ENCODE measurements around the gene OR8G1. TPM values are rescaled to one million over a fixed set of nuclear protein-coding genes. Genes with fewer than 3 reads are reported as not detected.
"Not testable (repeated sequence)": the region's sequence is repeated elsewhere in the genome, so short reads cannot be mapped to it uniquely, and the experiment has no call there.

Gene OR8G1
- total and polyA plus RNA-seq, 9 of the 15 experiments (the other 6 are each of a cell fraction or from before 2014, with no cell fraction given) = 0.03 to 1.4 (median 0.51) TPM; not detected in 1

DNA sequence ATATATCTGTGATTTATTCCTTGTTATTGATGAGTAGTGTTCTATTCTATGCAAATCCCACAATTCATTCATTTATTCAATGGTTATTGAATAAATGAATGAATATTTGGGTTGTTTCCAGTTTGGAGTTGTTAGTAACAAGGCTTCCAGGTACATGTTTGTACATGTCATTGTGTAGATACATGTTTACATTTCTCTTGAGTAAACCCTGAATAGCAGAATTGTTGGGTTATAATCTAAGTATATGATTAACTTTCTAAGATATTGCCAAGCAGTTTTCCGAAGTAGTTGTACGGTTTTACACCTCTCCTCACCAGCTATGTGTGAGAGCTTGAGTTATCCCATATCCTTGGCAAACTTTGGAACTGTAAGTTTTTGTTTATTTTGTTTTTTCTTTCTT, 18.5 kb upstream of the OR8G1 start (continued):
- TF ChIP-seq ZFP36 (IDR thresholded peaks at IDR 0.05; ENCODE audit: low read depth, low read length, partially characterized antibody) (no peak), ESRRA (IDR thresholded peaks at IDR 0.05; ENCODE audit: borderline replicate concordance, low read depth) (no peak), PHF21A (IDR thresholded peaks at IDR 0.05; ENCODE audit: borderline replicate concordance, low read depth) (no peak)
- TF ChIP-seq, protein P1, sequence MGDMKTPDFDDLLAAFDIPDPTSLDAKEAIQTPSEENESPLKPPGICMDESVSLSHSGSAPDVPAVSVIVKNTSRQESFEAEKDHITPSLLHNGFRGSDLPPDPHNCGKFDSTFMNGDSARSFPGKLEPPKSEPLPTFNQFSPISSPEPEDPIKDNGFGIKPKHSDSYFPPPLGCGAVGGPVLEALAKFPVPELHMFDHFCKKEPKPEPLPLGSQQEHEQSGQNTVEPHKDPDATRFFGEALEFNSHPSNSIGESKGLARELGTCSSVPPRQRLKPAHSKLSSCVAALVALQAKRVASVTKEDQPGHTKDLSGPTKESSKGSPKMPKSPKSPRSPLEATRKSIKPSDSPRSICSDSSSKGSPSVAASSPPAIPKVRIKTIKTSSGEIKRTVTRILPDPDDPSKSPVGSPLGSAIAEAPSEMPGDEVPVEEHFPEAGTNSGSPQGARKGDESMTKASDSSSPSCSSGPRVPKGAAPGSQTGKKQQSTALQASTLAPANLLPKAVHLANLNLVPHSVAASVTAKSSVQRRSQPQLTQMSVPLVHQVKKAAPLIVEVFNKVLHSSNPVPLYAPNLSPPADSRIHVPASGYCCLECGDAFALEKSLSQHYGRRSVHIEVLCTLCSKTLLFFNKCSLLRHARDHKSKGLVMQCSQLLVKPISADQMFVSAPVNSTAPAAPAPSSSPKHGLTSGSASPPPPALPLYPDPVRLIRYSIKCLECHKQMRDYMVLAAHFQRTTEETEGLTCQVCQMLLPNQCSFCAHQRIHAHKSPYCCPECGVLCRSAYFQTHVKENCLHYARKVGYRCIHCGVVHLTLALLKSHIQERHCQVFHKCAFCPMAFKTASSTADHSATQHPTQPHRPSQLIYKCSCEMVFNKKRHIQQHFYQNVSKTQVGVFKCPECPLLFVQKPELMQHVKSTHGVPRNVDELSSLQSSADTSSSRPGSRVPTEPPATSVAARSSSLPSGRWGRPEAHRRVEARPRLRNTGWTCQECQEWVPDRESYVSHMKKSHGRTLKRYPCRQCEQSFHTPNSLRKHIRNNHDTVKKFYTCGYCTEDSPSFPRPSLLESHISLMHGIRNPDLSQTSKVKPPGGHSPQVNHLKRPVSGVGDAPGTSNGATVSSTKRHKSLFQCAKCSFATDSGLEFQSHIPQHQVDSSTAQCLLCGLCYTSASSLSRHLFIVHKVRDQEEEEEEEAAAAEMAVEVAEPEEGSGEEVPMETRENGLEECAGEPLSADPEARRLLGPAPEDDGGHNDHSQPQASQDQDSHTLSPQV (IDR thresholded peaks at IDR 0.05) = no peak

GRCh38 chr11:124224618-124225423, 16.1 kb upstream of the OR8G1 start:
- BruUV-seq (replicated peaks); H3K4me3 ChIP-seq; H4K20me1 ChIP-seq (replicated peaks; ENCODE audit: control insufficient read depth, insufficient read depth, low read length); H3K9me3 ChIP-seq (replicated peaks; ENCODE audit: control insufficient read depth, insufficient read depth, low read depth, low read length); H3K9me1 ChIP-seq (ENCODE audit: control insufficient read depth, insufficient read depth, low read length); CTCF ChIA-PET (ENCODE audit: low intra/inter-chr PET ratio); in situ Hi-C loops (cut with MboI); H3K36me3 ChIP-seq (ENCODE audit: control insufficient read depth, insufficient read depth, low read length); H3K27me3 ChIP-seq (ENCODE audit: control insufficient read depth in 2 of 2, insufficient read depth in 2 of 2, low read length in 2 of 2): not testable (repeated sequence)
- H3K79me2 ChIP-seq (ENCODE audit: control insufficient read depth, insufficient read depth, low read length) = peaks cover 18% of the 10 kb centered on the region; the same call in 2 of the 3 replicates
- DNase-seq (ENCODE audit: extremely low read depth in 1 of 4, low spot score in 3 of 4) (peak in 2 of 4 experiments; percentile 30 to 82), ATAC-seq (peak; percentile 96), FAIRE-seq (peak; percentile 93)
- H3K9ac ChIP-seq (ENCODE audit: insufficient read depth in 1 of 2, low read depth in 2 of 2, low read length in 2 of 2) = peak overlapping the region in 1 of 2 experiments; percentile 66; a peak in 2 of 4 replicates
- POLR2A ChIA-PET = interaction anchor here (0.5 to 1.4 kb wide), 2 partner anchors 17 to 32 kb away, joined by 3 to 7 read pairs; no protein-coding TSS in a partner anchor
- H3K27ac ChIP-seq (ENCODE audit: extremely low read depth, low read depth, low read length) = peak overlapping the region; percentile 97
- WGBS (ENCODE audit: insufficient coverage, low coverage, missing lambda C conversion rate) = 16% methylated on average over 8 of the region's 9 CpGs
- peak overlapping the region; percentile 78 for H3K4me2 ChIP-seq (ENCODE audit: insufficient read depth, low read length)
- H3K4me1 ChIP-seq (replicated peaks in 1 of 2; ENCODE audit: control insufficient read depth in 2 of 2, insufficient read depth in 2 of 2, low read length in 2 of 2) = peaks cover 9 to 20% of the 10 kb centered on the region in 2 experiments
- intact Hi-C loops (cut with micrococcal nuclease) = loop anchor here (2.0 kb wide), 1 partner anchor 18 kb away; no protein-coding TSS in a partner anchor
- peak overlapping the region; percentile 90 for H2AFZ ChIP-seq (ENCODE audit: low read depth, low read length)
- TF ChIP-seq ELF1 (tag; IDR thresholded peaks at IDR 0.05) (peak; percentile 57; the same call in 1 of the 2 replicates), MITF (IDR thresholded peaks at IDR 0.05) (peak; percentile 93), KDM5B (IDR thresholded peaks at IDR 0.05; ENCODE audit: insufficient replicate concordance, low read depth, low read length) (peak; percentile 25), ZNF316 (IDR thresholded peaks at IDR 0.05) (peak; percentile 98), ZNF24 (IDR thresholded peaks at IDR 0.05) (peak; percentile 79)
- TF ChIP-seq, protein P2, sequence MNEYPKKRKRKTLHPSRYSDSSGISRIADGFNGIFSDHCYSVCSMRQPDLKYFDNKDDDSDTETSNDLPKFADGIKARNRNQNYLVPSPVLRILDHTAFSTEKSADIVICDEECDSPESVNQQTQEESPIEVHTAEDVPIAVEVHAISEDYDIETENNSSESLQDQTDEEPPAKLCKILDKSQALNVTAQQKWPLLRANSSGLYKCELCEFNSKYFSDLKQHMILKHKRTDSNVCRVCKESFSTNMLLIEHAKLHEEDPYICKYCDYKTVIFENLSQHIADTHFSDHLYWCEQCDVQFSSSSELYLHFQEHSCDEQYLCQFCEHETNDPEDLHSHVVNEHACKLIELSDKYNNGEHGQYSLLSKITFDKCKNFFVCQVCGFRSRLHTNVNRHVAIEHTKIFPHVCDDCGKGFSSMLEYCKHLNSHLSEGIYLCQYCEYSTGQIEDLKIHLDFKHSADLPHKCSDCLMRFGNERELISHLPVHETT (CRISPR knock-in tag; conservative IDR thresholded peaks at IDR 0.05 in 1 of 2, IDR thresholded peaks at IDR 0.05 in 1 of 2) = peak in 1 of 2 experiments; percentile 81; a peak in 2 of 4 replicates

All from K562 (cell line).